Activated T-cell treated with anti-CD3 and anti-CD28 coated beads, Interleukin-2, amount 50 U/mL, for 24 hours (primary cell): ENCODE data around the gene FSTL3.
"Not testable (repeated sequence)": the region's sequence is repeated elsewhere in the genome, so short reads cannot be mapped to it uniquely, and the experiment has no call there.

ENCODE experiments used
- DNase-seq: peaks from one replicate; pipeline ENCODE4 v3.0.0-alpha.2; 2020
- H3K27ac Mint-ChIP-seq: 2 replicates; pipeline ENCODE4 v1.8.0; 2020; ENCODE audit warnings: mild to moderate bottlenecking, mixed read lengths
- H3K27me3 Mint-ChIP-seq: 2 replicates; pipeline ENCODE4 v1.8.0; 2020; ENCODE audit warnings: mixed read lengths
- H3K36me3 Mint-ChIP-seq: 2 replicates; pipeline ENCODE4 v1.8.0; 2020; ENCODE audit warnings: low read depth, mixed read lengths
- H3K4me1 Mint-ChIP-seq: 2 replicates; pipeline ENCODE4 v1.8.0; 2020; ENCODE audit warnings: low read depth, mixed read lengths
- H3K4me3 Mint-ChIP-seq: 2 replicates; pipeline ENCODE4 v1.8.0; 2020; ENCODE audit warnings: mild to moderate bottlenecking, moderate library complexity, mixed read lengths
- H3K9me3 Mint-ChIP-seq: 2 replicates; pipeline ENCODE4 v1.8.0; 2020; ENCODE audit warnings: mixed read lengths

The FSTL3 gene

DNA sequence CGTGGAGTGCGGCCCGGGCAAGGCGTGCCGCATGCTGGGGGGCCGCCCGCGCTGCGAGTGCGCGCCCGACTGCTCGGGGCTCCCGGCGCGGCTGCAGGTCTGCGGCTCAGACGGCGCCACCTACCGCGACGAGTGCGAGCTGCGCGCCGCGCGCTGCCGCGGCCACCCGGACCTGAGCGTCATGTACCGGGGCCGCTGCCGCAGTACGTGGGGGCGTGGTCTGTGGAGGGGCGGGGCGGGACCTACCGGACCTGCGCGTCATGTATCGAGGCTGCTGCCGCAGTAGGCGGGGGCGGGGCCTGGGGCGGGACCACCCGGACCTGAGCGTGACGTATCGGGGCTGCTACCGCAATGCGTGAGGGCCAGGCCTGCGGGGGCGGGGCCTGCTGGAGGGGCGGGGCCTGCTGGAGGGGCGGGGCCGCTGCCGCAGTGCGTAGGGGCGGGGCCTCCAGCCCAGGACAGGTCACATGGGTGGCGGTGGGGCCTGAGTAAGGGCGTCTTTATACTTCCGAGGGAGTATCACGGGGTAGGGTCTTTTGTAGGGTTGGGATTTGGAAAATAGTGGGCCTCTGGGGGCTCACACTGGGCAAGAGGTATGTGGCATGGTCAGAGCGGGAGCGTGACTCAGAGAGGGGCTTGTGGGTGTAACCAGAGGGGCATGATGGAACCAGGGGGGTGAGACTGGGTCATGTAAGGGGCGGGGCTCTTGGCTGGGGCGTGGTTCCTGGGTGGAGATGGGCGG lies 4.3 kb downstream of the FSTL3 start:
- Mint-ChIP-seq H3K36me3 (no peaks in the 10 kb centered on the region), H3K9me3 (no peaks in the 10 kb centered on the region), H3K4me3 (peak overlapping the region; percentile 82), H3K27ac (peak overlapping the region; percentile 99), H3K27me3 (peaks cover 15% of the 10 kb centered on the region), H3K4me1 (peaks cover 14% of the 10 kb centered on the region)
- peak; percentile 99 for DNase-seq

DNA sequence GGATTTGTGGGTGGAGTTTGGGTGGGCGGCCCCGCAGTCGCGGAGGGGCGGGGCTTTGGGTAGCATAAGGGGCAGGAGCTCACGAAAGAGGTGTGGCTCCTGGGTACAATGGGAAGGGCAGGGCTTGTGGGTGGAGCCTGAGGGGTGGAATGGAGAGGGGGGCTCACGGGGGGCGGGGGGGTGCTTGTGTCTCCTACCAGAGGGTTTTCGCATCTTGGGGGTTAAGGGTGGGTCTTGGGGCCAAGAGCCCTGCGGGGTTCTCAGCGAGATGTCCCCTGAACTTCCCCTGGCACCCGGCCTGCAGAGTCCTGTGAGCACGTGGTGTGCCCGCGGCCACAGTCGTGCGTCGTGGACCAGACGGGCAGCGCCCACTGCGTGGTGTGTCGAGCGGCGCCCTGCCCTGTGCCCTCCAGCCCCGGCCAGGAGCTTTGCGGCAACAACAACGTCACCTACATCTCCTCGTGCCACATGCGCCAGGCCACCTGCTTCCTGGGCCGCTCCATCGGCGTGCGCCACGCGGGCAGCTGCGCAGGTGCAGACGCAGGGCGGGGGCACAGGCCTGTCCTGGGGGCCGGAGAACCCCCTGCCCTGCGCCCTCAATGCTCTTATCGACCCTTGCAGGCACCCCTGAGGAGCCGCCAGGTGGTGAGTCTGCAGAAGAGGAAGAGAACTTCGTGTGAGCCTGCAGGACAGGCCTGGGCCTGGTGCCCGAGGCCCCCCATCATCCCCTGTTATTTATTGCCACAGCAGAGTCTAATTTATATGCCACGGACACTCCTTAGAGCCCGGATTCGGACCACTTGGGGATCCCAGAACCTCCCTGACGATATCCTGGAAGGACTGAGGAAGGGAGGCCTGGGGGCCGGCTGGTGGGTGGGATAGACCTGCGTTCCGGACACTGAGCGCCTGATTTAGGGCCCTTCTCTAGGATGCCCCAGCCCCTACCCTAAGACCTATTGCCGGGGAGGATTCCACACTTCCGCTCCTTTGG lies 5.1 kb downstream of the FSTL3 start:
- Mint-ChIP-seq H3K36me3 (no peaks in the 10 kb centered on the region), H3K9me3 (no peaks in the 10 kb centered on the region), H3K27ac (peak overlapping the region; percentile 99), H3K4me1 (peaks cover 14% of the 10 kb centered on the region), H3K27me3 (peaks cover 10% of the 10 kb centered on the region), H3K4me3 (peak overlapping the region; percentile 82)
- DNase-seq = no peak

DNA sequence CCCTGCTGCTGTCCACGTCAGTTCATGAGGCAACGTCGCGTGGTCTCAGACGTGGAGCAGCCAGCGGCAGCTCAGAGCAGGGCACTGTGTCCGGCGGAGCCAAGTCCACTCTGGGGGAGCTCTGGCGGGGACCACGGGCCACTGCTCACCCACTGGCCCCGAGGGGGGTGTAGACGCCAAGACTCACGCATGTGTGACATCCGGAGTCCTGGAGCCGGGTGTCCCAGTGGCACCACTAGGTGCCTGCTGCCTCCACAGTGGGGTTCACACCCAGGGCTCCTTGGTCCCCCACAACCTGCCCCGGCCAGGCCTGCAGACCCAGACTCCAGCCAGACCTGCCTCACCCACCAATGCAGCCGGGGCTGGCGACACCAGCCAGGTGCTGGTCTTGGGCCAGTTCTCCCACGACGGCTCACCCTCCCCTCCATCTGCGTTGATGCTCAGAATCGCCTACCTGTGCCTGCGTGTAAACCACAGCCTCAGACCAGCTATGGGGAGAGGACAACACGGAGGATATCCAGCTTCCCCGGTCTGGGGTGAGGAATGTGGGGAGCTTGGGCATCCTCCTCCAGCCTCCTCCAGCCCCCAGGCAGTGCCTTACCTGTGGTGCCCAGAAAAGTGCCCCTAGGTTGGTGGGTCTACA lies 6.6 kb downstream of the FSTL3 start:
- peaks cover under 1% of the 10 kb centered on the region for H3K27me3 Mint-ChIP-seq
- H3K4me3 Mint-ChIP-seq = no peak overlapping the region
- peaks cover 11% of the 10 kb centered on the region for H3K4me1 Mint-ChIP-seq
- no peak overlapping the region for H3K27ac Mint-ChIP-seq
- no peaks in the 10 kb centered on the region for H3K9me3 Mint-ChIP-seq
- DNase-seq = no peak
- H3K36me3 Mint-ChIP-seq = no peaks in the 10 kb centered on the region

DNA sequence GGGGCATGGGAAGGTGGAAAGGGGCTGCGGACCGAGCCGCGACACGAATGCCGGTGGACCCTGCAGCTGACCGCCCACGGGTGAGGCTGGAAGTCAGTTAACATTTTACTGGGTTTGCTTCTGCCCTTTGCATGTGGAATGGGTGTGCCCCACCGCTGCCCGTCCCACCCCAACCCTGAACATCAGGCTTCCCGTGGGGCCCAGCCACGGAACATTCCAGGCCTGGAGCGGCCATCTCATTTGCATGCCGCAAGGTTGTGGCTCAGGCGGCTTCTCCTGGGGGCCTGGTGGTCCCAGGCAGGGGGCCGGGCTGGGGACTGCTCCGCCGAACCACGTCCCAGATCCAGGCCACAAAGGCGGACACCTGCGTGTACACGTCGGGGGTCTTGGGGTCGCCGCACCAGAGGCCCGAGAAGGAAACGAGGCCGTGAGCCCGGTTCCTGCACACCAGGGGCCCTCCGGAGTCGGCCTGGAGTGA lies 9.3 kb downstream of the FSTL3 start:
- H3K27ac Mint-ChIP-seq = no peak overlapping the region
- no peaks in the 10 kb centered on the region for H3K9me3 Mint-ChIP-seq
- H3K4me3 Mint-ChIP-seq = no peak overlapping the region

DNA sequence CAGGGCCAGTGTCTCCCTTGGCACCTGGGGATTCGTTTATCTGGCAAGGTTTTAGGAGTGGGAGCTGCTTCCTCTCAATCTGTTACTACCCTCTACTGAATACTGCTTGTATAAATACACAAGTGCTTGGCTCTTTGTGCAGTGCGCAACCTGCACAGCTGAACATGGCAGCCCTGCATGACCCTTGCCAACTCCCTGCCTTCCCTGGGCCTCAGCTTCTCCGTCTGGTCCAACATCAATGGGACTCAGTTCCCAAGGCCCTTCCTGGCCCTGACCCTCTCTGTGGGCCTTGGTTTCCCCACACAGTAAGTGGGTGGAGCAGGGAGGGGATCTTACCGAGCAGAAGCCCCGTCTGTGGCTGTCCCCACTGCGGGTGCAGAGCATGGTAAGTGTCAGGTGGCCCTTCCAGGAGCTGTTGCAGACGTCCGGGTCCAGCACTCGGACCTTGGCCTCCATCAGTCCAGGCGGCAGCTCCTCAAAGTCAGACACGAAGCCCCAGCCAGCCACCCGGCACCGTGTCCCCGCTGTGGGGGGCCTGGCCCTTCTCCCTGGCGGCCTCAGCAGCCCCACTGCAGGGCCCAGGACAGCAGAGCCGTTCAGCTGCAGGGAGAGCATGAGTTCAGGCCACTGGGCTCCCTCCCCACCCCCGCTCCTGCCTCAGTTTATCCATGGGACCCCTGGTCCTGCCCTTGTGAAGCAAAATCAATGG lies 10.6 kb downstream of the FSTL3 start:
- H3K4me3 Mint-ChIP-seq = no peak overlapping the region
- H3K9me3 Mint-ChIP-seq = no peaks in the 10 kb centered on the region
- H3K27ac Mint-ChIP-seq = no peak overlapping the region
- H3K36me3 Mint-ChIP-seq = no peaks in the 10 kb centered on the region
- no peak for DNase-seq
- H3K27me3 Mint-ChIP-seq = no peaks in the 10 kb centered on the region
- H3K4me1 Mint-ChIP-seq = no peaks in the 10 kb centered on the region

More for the DNA sequence above, 9.3 kb downstream of the FSTL3 start:
- Mint-ChIP-seq H3K4me1 (peaks cover 5% of the 10 kb centered on the region), H3K27me3 (no peaks in the 10 kb centered on the region), H3K36me3 (no peaks in the 10 kb centered on the region)
- DNase-seq = no peak

DNA sequence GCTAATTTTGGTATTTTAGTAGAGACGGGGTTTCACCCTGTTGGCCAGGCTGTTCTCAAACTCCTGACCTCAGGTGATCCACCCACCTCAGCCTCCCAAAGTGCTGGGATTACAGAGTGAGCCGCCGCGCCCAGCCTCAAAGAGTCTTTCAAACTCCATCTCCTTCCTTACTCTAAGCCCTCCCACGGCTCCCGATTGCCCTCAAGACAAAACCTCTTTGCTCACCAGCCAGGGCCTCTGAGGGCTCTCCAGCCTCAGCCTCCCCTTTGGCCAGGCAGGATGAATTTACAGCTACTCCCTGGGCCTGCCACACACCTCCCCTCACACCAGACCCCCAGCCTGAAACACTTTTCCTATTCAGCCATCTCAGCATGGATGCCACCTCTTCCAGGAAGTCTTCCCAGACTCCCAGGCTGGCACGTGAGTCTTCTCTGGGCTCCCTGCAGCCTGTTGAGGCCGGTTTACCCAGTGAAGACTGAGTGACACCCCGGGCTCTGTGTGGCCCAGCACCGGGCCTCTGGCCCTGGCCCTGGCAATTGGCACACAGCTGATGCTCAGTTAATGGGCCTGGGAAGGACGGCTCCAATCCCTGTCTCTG lies 11.5 kb downstream of the FSTL3 start:
- no peaks in the 10 kb centered on the region for H3K36me3 Mint-ChIP-seq
- DNase-seq = no peak
- H3K27me3 Mint-ChIP-seq = no peaks in the 10 kb centered on the region
- no peaks in the 10 kb centered on the region for H3K9me3 Mint-ChIP-seq
- no peak overlapping the region for H3K4me3 Mint-ChIP-seq
- no peaks in the 10 kb centered on the region for H3K4me1 Mint-ChIP-seq
- H3K27ac Mint-ChIP-seq = no peak overlapping the region

DNA sequence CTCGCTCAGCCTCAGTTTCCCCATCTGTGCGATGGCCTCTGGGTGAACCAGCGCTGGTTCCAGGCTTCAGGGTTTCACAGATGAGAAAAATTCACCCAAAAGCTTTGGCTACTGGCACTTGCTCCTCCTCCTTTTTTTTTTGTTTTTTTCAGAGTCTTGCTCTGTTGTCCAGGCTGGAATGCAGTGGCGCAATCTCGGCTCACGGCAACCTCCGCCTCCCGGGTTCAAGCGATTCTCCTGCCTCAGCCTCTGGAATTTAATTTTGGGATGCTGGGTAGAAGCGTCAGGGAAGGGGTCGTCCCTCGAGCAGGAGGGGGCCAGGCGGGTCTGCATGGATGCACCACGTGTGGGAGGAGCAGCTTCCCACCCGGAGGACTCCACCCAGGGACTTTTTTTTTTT lies 12.0 kb downstream of the FSTL3 start:
- DNase-seq = no peak
- Mint-ChIP-seq H3K36me3 (no peaks in the 10 kb centered on the region), H3K27me3 (no peaks in the 10 kb centered on the region), H3K9me3 (no peaks in the 10 kb centered on the region), H3K4me3 (no peak overlapping the region), H3K27ac (no peak overlapping the region), H3K4me1 (no peaks in the 10 kb centered on the region)

DNA sequence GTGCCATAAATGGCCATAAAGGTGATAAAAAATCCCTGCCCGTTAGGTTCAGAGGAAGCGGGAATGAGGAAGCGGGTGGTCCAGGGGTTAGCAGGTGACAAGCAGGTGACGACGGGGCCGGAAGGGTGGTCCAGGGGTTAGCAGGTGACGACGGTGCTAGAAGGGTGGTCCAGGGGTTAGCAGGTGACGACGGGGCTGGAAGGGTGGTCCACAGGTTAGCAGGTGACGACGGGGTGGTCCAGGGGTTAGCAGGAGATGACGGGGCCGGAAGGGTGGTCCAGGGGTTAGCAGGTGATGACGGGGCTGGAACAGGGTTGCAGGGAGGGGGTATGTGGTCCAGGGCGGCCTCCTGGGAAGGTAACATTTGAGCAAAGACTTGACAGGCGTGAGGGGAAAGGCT lies 12.8 kb downstream of the FSTL3 start:
- Mint-ChIP-seq H3K27ac (no peak overlapping the region), H3K9me3 (no peaks in the 10 kb centered on the region), H3K4me3 (no peak overlapping the region), H3K4me1 (no peaks in the 10 kb centered on the region), H3K36me3 (no peaks in the 10 kb centered on the region), H3K27me3 (no peaks in the 10 kb centered on the region)
- no peak for DNase-seq

DNA sequence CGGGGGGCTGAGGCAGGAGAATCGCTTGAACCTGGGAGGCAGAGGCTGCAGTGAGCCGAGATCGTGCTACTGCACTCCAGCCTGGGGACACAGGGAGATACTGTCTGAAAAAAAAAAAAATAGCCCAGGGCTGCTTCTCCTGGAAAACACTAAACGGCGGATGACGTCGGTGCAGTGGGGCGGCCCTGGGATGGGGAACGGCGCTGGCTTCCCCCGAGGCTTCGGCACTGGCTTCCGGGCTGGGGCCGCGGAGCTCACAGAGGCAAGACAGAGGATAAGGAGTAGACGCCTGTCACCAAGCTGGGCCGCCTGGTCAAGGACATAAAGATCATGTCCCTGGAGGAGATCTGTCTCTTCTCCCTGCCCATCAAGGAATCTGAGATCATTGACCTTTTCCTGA lies 14.0 kb downstream of the FSTL3 start:
- H3K27ac Mint-ChIP-seq = no peak overlapping the region
- no peak for DNase-seq
- H3K27me3 Mint-ChIP-seq = peaks cover 8% of the 10 kb centered on the region
- H3K4me1 Mint-ChIP-seq = peaks cover 2% of the 10 kb centered on the region
- H3K4me3 Mint-ChIP-seq = no peak overlapping the region
- no peaks in the 10 kb centered on the region for H3K9me3 Mint-ChIP-seq
- no peaks in the 10 kb centered on the region for H3K36me3 Mint-ChIP-seq

DNA sequence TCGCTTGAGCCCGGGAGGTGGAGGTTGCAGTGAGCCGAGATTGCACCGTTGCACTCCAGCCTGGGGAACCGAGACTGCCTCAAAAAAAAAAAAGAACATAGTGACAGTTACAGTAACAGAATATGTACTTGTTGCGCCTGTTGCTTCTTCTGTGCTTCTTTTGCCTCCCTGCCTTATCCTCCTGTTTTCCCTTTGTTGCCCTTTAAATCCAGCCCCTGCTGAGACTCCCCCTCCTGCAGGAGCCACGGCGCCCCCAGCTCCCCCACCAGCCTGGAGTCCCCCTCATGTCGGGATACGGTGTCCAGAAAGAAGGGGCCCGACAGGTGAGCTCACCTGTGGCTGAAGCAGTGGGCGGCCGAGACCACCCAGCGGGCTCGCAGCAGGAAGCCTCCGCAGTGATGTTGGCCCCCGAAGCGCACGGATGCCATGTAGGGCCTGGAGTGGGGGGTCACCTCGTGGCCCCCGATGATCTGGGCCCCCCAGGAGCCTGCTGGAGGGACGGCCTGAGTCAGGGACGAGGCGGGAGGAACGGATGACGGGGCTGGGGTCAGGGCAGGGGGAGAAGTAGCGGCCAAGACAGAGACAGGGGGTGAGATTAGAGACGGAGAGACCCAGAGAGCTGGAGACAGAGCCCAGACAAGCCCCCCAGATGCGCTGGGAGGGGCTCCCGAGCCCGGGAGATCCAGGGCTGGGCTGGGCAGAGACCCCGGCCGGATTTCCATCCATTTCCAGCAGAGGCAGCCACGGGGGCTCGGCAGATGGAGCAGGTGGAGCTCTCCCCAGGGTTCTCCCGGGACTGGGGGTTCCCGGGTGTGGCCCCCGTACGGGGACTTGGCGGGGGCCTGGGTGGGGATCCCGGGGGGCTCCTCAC lies 18.5 kb downstream of the FSTL3 start:
- Mint-ChIP-seq H3K4me3 (no peak overlapping the region), H3K4me1 (peaks cover 4% of the 10 kb centered on the region), H3K9me3 (no peaks in the 10 kb centered on the region), H3K36me3 (no peaks in the 10 kb centered on the region), H3K27ac (no peak overlapping the region), H3K27me3 (peaks cover 35% of the 10 kb centered on the region)
- no peak for DNase-seq

DNA sequence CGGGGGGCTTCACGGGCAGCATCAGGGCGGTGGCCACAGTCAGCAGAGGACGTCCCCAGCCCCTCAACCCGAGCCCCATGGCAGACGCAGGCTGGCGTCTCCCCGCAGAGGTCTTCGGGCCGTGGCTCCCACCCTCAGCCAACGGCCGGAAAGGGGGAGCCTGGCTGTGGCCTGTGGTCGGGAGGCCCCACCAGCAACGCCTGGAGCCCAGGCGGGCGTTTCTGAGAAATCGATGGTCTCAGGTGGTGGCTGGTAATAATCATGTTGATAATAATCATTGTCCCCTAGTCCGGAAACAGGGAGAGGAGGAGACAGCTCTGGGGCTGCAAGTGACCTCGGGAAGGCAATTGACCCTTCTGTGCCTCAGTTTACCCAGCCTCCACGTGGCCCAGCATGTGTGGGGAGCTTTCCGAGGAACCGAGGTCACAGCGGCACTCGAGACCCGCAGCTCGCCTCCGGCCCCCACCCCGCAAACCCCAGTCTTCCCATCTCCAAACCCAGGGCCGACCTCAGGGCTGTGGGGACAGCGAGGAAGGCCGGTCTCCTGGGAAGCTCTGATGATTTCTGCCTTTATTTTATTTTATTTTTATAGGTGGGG lies 19.3 kb downstream of the FSTL3 start, which contains the start of gene PRSS57:
Gene PRSS57, minus strand, starts transcription at position 101 of the 598 bp plus-strand sequence. Its CDS starts 22 bp downstream, at position 79.
- Mint-ChIP-seq H3K27me3 (peaks cover 35% of the 10 kb centered on the region), H3K36me3 (no peaks in the 10 kb centered on the region), H3K27ac (no peak within 1 kb of the TSS), H3K4me1 (peaks cover 4% of the 10 kb centered on the region), H3K9me3 (no peaks in the 10 kb centered on the region), H3K4me3 (no peak within 1 kb of the TSS)
- DNase-seq = no peak

DNA sequence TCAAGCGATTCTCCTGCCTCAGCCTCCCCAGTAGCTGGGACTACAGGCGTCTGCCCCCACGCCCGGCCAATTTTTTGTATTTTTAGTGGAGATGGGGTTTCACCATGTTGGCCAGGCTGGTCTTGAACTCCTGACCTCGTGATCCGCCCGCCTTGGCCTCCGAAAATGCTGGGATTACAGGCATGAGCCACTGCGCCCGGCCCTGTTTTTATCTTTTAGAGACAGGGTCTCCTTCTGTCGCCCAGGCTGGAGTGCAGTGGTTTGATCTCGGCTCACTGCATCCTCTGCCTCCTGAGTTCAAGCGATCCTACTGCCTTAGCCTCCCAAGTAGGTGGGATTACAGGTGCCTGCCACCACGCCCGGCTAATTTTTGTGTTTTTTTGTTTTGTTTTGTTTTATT lies 22.3 kb downstream of the FSTL3 start:
- not testable (repeated sequence) for H3K4me1 Mint-ChIP-seq, H3K36me3 Mint-ChIP-seq, DNase-seq, H3K4me3 Mint-ChIP-seq, H3K27ac Mint-ChIP-seq, H3K9me3 Mint-ChIP-seq
- H3K27me3 Mint-ChIP-seq = peaks cover 46% of the 10 kb centered on the region

DNA sequence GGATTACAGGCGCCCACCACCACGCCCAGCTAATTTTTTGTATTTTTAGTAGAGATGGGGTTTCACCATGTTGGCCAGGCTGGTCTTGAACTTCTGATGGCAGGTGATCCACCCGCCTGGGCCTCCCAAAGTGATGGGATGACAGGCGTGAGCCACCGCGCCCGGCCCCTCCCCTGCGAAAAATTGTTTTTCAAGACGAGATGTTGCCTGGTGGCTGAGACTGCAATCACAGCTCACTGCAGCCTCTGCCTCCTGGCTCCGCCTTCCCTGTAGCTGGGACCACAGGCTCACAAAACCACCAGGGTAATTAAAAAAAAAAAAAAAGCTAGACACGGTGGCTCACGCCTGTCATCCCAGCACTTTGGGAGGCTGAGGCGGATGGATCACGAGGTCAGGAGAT lies 23.7 kb downstream of the FSTL3 start:
- not testable (repeated sequence) for H3K4me1 Mint-ChIP-seq, DNase-seq, H3K9me3 Mint-ChIP-seq, H3K27ac Mint-ChIP-seq, H3K36me3 Mint-ChIP-seq, H3K4me3 Mint-ChIP-seq
- peaks cover 47% of the 10 kb centered on the region for H3K27me3 Mint-ChIP-seq
